GM21619 (cell line): ENCODE results near the gene RNLS.

ENCODE experiments used
- ATAC-seq: cut with Tn5 transposase; IDR thresholded peaks from one replicate; pipeline ENCODE4 v1.9.1; 2021; ENCODE audit not compliant: unreplicated experiment

The RNLS gene

DNA sequence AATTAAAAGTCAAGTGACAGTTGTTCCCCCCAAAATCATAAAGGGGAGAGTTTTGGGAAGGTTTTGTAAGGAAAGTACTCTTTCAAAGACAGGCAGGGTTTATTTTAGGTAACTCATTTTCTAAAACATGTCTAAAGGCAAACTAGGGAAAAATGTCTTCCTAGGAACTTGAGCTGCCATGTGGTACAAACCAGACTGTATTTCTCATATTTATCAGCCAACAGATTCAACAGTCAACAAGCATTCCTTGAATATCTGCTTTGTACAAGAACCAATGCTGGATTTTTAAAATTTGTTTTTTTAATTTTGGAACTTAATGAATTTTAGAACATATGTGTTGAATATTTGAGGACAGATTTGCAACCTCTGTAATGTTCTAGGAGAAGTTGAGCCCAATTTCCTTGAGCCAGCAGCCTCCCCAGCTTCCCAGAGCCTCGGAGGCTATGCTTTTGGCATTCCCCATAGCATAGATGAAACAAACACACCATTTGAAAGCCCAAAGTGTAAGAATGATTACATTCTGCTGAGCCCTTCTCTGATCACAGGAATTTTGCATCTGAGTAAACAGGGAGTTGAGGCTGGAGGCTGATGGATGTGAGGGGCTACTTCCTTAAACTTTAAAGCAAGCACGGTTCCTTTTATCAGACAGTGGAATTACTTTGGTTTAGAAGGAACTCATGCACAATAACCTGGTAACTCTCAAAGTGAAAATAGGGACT is 345.1 kb downstream of the RNLS start:
- ATAC-seq: no peak

DNA sequence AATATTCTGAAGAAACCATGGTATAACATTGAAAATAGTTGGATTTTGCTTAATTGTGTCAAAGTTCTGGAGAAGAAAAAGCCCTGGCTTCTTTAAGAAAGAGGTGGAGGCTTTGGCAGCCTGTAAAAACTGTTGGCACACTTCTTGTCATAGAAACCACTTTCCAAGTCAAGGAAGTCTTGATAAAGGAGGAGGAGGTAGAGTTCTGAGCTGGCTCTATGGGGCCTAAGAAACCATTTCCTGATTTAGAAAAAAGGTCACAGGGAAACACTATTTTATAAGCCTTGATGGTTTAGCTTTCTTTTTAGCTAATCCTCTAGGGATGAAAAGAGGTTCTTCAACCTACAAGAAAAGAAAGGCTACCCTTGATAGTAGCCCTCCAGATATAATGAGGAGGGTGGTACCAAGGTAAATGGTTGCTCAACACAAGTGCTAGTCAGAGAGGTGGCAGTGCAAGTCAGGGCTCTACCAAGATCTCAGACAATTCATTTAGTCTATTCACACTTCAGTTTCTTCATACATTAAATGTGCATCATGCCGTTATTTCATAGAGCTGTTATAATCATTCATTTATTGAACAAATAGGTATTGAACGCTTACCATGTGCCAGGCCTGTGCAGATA is 346.9 kb downstream of the RNLS start:
- ATAC-seq: no peak

DNA sequence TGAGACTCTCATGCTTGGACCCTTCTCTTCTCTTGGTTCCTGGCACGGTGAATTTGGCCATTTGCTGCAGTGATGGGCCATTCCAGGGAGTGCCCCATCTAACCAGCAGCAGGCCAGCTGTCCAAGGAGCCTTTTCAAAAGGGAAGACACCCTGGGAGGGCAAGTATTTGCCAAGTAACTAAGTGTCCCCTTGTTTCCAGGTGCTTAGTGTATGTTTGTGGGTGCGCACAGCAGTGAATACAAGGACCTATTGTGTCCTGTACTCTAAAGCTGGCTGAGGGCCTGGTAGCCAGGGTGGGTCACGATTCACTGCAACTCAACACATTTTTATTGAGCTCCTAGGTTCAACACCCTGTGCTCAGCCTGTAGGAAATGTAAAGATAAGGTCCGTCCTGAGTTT is 348.8 kb downstream of the RNLS start:
- ATAC-seq: no peak

DNA sequence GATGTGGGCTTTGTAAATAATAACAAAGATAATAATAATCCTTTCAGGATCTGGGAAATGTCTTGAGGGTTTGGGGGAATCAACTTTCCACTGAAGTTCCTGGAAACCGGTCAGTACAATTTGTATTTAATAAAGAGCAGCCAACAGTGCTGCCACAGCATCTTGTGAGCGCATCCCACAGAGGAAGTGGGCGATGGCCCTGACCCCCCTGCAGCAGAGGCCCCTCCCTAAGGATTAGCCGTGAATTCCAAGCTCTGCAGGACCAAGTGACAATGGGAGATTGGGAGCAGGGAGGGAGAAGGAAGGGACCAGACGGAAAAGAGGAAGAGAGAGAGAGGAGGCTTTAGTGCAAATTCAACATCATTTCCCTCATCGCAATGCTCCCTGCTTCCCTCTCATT is 349.2 kb downstream of the RNLS start:
- no peak for ATAC-seq

DNA sequence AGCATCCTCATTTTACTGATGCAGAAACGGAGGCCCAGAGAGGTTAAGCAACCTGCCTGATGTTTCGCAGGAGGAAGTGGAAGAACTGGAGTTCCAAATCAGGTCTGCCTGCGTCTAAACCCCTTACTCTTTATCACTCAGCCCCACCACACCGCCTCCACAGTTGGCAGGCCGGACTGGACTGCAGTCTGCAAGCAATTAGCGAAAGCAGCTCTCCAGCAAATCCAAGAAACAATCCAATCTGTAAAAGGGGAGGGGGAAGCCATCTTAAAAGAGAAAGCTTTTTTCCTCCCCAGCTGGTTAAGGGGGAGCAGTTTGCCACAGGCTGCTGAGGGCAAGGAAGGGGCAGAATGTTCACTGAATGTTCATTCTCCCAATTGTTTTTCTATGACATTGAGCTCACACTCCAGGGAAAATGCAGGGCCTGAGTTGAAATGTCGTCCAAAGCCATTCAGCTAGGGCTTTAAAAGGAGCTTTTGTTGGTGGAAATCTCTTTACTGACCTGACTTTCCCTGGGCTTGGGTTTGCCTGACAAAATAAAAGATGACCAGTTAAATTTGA is 350.1 kb downstream of the RNLS start:
- ATAC-seq: no peak

DNA sequence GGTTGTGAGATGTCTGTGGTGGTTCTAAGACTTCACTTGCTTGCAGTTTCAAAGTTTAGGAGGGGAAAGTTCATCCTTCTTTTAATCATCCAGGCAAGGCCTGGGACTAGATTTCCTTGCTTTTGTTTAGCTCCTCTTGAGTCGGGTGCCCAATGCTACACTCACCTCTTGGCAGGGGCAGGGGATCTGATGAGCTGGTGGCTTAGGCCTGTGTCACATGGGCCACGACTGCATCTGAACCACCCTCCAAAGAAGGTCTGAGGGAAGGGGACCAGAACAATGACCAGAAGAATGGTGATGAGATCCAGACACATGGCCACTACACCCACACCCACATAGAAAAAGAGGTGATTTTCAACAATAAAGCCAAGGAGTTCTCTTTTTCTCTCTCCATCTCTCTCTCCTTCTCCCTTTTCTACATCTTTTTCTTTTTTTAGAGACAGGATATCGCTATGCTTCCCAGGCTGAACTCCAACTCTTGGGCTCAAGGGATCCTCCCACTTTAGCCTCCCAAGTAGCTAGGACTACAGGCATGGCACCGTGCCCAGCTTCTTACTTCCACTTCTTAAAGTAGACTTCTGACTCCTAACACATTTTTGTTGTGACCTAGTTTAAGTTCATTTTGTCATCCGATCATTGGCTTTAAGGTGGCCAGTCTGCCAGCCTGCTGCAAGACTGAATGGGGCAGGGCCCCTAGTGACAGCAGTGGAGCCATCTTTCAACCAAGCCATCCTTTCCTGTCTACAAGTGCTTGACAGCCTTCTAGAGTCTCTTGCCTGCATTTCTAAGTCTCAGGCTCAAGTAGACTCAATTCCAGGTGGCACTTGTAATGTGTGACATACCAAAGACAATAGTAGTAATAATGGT is 350.9 kb downstream of the RNLS start:
- ATAC-seq: no peak

DNA sequence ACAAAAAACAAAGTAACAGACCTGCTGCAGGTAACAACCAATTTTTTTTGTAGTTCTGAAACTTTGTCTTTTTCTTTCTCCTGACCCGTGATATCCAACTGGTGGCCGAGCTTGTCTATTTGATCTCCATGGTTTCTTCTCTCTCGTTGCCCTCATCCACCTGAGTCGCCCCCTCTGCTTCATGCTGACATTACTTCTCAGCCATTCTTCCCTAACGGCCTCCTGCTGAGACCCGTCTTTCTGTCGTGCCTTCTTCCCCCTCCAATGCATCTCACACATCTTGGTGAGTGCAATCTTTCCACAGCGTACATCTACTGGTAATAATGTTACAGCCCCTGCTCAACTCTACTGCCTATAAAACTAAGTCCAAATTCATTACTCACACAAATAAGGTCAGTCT is 352.9 kb downstream of the RNLS start:
- no peak for ATAC-seq

DNA sequence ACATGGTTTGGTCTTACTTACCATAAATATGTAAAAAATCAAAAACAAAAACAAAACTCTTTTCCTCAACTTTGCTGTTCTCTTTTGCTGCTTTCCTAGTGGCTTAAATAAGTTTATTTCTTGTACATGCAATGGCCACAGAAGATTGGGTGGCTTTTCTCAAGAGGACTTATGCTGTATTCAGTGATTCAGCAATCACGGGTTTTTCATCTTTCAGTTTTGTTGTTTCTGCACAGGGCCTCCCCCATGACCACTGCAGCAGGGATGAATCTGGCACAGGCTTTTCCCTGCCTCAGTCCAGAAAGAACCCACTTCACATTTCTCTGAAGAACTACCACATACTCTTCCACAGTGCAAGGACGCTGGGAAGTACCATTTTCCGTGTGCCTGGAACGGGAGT is 355.0 kb downstream of the RNLS start:
- no peak for ATAC-seq

DNA sequence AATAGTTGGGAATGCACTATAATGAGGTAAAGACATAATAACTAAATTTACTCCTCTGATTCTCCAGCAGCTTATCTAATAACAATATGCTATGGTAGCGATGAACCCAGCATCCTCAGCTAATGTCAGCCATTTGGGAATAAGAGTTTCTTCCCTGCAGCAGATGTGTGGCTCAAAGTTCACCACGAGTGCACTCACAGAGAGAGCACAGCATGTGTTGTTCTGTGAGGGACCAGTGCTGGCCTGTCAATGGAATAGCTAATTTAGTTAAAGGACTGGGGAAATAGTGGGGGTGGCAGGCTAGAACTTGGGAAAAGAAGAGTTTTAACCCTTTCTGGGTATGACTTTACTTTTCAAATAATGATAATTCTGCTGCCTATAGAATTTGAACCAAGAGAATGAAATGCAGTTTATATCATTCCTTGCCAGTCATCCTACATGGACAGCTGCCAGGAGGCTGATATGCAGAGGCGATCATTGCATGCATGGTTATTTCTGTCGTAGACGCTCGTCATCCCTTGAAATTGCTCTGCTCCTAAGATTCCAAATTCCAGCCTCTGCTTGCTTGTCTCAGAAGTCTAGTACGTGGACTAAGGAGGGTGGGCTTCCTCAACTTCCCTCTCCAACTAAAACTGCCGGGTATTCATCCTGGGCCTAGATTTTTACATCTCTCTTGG is 355.6 kb downstream of the RNLS start:
- no peak for ATAC-seq

DNA sequence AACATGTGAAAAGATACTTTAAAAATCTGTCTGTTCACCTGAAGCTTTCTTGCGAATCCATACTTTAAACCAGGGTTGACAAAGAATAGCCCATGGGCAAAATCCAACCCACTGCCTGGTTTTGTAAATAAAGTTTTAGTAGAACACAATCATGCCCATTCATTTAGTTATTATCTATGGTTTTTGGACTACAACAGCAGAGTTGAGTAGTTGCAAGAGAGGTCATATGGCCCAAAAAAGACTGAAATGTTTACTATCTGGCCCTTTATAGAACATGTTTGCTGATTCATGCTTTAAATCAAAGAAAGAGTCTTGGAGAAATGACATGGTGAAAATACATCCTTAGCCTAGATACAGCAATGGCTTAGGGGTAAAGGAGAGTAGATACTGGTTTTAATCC is 356.2 kb downstream of the RNLS start:
- no peak for ATAC-seq

DNA sequence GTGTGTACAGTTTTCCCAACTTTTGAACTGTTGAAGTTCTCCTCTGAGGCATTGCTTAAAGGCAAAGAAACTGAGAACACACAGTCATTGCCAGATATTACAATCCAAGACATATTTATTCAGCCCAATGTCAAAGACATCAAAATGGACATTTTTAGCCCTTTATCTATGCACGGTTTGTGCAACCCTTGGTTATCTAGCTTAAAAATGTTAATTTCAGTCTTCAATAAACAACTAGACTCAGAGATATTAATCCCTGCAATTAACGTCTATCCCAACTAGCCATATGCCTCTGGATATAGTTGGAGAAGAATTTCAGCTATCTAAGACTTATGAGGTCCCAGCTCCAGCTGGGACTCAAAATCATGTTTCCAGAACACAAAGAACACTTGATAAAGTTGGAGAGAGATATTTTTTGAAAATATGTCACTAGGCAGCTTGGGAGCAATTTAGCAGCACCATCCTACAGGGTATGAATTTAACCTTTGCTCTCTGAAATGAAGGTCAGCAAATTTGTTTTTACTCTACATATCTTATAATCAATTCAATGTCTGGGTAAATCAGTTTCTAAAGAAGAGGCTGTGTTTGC is 357.0 kb downstream of the RNLS start:
- ATAC-seq: no peak
